Upper lobe of left lung (tissue), 6 donors: ENCODE data around the gene ATG2B. TPM values are rescaled to one million over a fixed set of nuclear protein-coding genes. Genes with fewer than 3 reads are reported as not detected.

Experiments used
- ATAC-seq, 2 donors: fragments of 200-7000 bp; cut with Tn5 transposase; one replicate each; pipeline ENCODE4 v1.9.1; 2022; ENCODE audit warnings: mild to moderate bottlenecking in 2 of 2, moderate library complexity in 2 of 2; ENCODE audit not compliant: low FRiP score in 2 of 2
- DNase-seq, 2 donors: peaks; one replicate each; pipeline ENCODE4 v3.0.0-alpha.2; 2019 to 2020
- H3K27ac ChIP-seq, 4 donors: fragments of 200-600 bp; sonication (generic); one replicate each; pipeline ENCODE4 v1.5.1; 2016 to 2019
- H3K27me3 ChIP-seq, 4 donors: fragments of 200-600 bp; sonication (generic); one replicate each; pipeline ENCODE4 v1.5.1; 2017 to 2019
- H3K36me3 ChIP-seq, 4 donors: fragments of 200-600 bp; sonication (generic); one replicate each; pipeline ENCODE4 v1.5.1; 2016 to 2019
- H3K4me1 ChIP-seq, 4 donors: fragments of 200-600 bp; sonication (generic); one replicate each; pipeline ENCODE4 v1.5.1; 2018 to 2019
- H3K4me3 ChIP-seq, 4 donors: fragments of 200-600 bp; sonication (generic); one replicate each; pipeline ENCODE4 v1.5.1; 2017 to 2019; ENCODE audit warnings: mild to moderate bottlenecking in 2 of 4, moderate library complexity in 1 of 4
- H3K9me3 ChIP-seq, 4 donors: fragments of 200-600 bp; sonication (generic); one replicate each; pipeline ENCODE4 v1.5.1; 2018 to 2019
- CTCF ChIP-seq, 6 experiments: fragments of 450-650 bp in 4 of 6; fragments of 200-600 bp in 2 of 6; sonication (generic) in 2 of 6; IDR thresholded peaks; one replicate each; pipeline ENCODE4 v1.5.1; 2016 to 2019; ENCODE audit warnings: antibody characterized with exemption in 6 of 6
- EP300 ChIP-seq, 4 donors: sonication (generic); formaldehyde crosslinking; IDR thresholded peaks; one replicate each; pipeline ENCODE4 v1.5.1; 2017; ENCODE audit warnings: antibody characterized with exemption in 4 of 4, control low read depth in 2 of 4
- POLR2A ChIP-seq, 4 donors: fragments of 450-650 bp; IDR thresholded peaks; one replicate each; pipeline ENCODE4 v1.5.1; 2016 to 2017; ENCODE audit warnings: antibody characterized with exemption in 4 of 4, mild to moderate bottlenecking in 2 of 4
- POLR2AphosphoS5 ChIP-seq, 2 donors: sonication (generic); formaldehyde crosslinking; IDR thresholded peaks; one replicate each; pipeline ENCODE4 v1.5.1; 2017; ENCODE audit warnings: antibody characterized with exemption in 2 of 2
- WGBS, 2 donors: methylation state at CpG; one replicate each; pipeline ENCODE4 v1.1.5; 2017 to 2018; 5-methylcytosine and 5-hydroxymethylcytosine counted together
- total RNA-seq, 6 donors: library from RNA; depleted of rRNA in 4 of 6; stranded (reverse); fragments of >200 nt in 4 of 6; gene quantifications; one replicate each; pipeline versions ENCODE4 v1.1.0 to v1.2.1, GENCODE V29; 2016 to 2021
- donor health status: DM: no; HTN: no; CAD: no; lungs with moderate emphysema.
- donor health status: DM: no; HTN: yes; CAD: no; lungs with severe emphysema.

The ATG2B gene
- total RNA-seq, 6 donors from 2014 or later: 18.1 to 79.6 (median 20.0) TPM

DNA sequence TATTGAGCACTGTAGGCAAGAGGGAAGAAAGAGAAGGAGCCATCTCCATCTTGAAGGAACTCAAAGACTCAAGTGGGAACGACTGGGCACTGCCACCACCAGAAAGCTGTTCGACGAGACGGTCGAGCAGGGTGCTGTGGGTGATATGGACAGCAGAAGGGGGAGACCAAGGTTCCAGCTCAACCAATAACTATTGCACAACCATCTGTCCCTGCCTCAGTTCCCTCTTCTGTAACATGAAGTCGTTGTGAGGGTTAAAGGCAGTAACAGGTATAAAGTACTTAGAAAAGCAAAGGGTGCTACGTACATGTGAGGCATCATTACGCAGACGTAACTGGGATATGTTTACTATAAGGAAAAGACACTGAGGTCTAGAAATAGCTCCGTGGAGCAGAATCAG, 121.0 kb downstream of the ATG2B start:
- TF ChIP-seq POLR2AphosphoS5 (IDR thresholded peaks at IDR 0.05) (no peak), POLR2A (IDR thresholded peaks at IDR 0.05) (no peak), EP300 (IDR thresholded peaks at IDR 0.05) (no peak), CTCF (IDR thresholded peaks at IDR 0.05) (no peak)
- ATAC-seq (no peak), DNase-seq (no peak)
- 89 to 93% methylated on average over 10 of the region's 10 CpGs for WGBS, 2 donors
- Histone ChIP-seq H3K9me3 (no peaks in the 10 kb centered on the region), H3K4me3 (no peak overlapping the region), H3K36me3 (no peaks in the 10 kb centered on the region), H3K27me3 (no peaks in the 10 kb centered on the region), H3K4me1 (peaks cover 0 to 4% (median 0%) of the 10 kb centered on the region in 4 donors), H3K27ac (no peak overlapping the region)

- TF ChIP-seq CTCF (IDR thresholded peaks at IDR 0.05): no peak
- no peak for TF ChIP-seq POLR2A (IDR thresholded peaks at IDR 0.05)
- TF ChIP-seq POLR2AphosphoS5 (IDR thresholded peaks at IDR 0.05): no peak
- Histone ChIP-seq H3K27ac (no peak overlapping the region), H3K36me3 (no peaks in the 10 kb centered on the region), H3K4me3 (no peak overlapping the region), H3K27me3 (no peaks in the 10 kb centered on the region), H3K4me1 (peaks cover 0 to 4% (median 0%) of the 10 kb centered on the region in 4 donors), H3K9me3 (no peaks in the 10 kb centered on the region)
- 97% methylated on average over 11 to 18 of the region's 18 CpGs for WGBS, 2 donors
- ATAC-seq (no peak), DNase-seq (peak in 1 of 2 donors; percentile 57)
Observed at GRCh38 chr14:96240641-96241040, 122.5 kb downstream of the ATG2B start.

GRCh38 chr14:96239711-96240141, 123.4 kb downstream of the ATG2B start:
- WGBS, 2 donors: 55 to 66% methylated on average over 9 of the region's 9 CpGs
- no peaks in the 10 kb centered on the region for H3K36me3 ChIP-seq
- DNase-seq: no peak
- no peak overlapping the region for H3K27ac ChIP-seq
- no peak for ATAC-seq
- H3K27me3 ChIP-seq: no peaks in the 10 kb centered on the region
- H3K4me1 ChIP-seq: peaks cover 0 to 4% (median 0%) of the 10 kb centered on the region in 4 donors
- H3K4me3 ChIP-seq: no peak overlapping the region
- no peaks in the 10 kb centered on the region for H3K9me3 ChIP-seq
- TF ChIP-seq EP300 (IDR thresholded peaks at IDR 0.05) (peak in 1 of 4 donors; percentile 4), POLR2A (IDR thresholded peaks at IDR 0.05) (no peak)

DNA sequence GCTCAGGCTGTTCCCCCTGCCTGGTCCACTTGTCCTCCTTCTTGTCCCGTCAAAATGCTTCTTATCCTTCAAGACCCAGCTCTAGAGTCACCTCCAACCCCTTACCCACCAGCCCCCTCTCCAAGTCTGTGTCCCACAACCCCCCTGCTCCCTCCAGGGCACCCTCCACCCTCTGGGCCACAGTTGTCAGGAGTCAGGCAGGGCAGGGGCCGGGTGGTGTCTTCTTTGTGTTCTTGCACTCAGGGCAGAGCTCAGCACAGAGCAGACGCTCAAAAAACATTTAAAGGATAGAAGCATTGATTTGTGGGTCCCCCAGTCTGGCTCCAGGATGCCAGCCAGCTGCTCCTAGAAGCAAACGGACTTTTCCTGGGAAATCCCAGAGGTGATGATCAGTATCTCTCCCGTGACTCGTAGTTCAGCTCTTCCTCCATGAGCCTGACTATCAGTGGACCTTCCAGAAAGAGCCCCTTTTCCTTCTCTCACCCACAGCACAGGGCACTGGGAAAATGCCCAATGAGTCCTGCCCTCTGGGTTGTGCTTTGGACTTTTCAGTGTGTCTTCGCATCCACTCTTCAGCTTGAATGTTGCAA, 124.4 kb downstream of the ATG2B start:
- DNase-seq (no peak), ATAC-seq (no peak)
- Histone ChIP-seq H3K27me3 (no peaks in the 10 kb centered on the region), H3K4me1 (peaks cover 0 to 4% (median 0%) of the 10 kb centered on the region in 4 donors), H3K4me3 (no peak overlapping the region), H3K9me3 (no peaks in the 10 kb centered on the region), H3K36me3 (no peaks in the 10 kb centered on the region), H3K27ac (no peak overlapping the region)
- WGBS, 2 donors: 81 to 87% methylated on average over 6 to 7 of the region's 7 CpGs
- TF ChIP-seq POLR2A (IDR thresholded peaks at IDR 0.05) (no peak), CTCF (IDR thresholded peaks at IDR 0.05) (no peak), EP300 (IDR thresholded peaks at IDR 0.05) (no peak), POLR2AphosphoS5 (IDR thresholded peaks at IDR 0.05) (no peak)

- no peaks in the 10 kb centered on the region for H3K36me3 ChIP-seq
- no peak overlapping the region for H3K27ac ChIP-seq
- H3K4me3 ChIP-seq: no peak overlapping the region
- TF ChIP-seq POLR2A (IDR thresholded peaks at IDR 0.05) (no peak), CTCF (IDR thresholded peaks at IDR 0.05) (no peak), EP300 (IDR thresholded peaks at IDR 0.05) (no peak), POLR2AphosphoS5 (IDR thresholded peaks at IDR 0.05) (no peak)
- no peak for ATAC-seq
- H3K4me1 ChIP-seq: peaks cover 0 to 4% (median 0%) of the 10 kb centered on the region in 4 donors
- H3K9me3 ChIP-seq: no peaks in the 10 kb centered on the region
- 93% methylated on average over 2 of the region's 2 CpGs; no CpG with 5 or more reads in 1 of the 2 donors for WGBS, 2 donors
- DNase-seq: no peak
- no peaks in the 10 kb centered on the region for H3K27me3 ChIP-seq
Observed at GRCh38 chr14:96237641-96238040, 125.5 kb downstream of the ATG2B start.
